Sigmoid colon (tissue), 7 donors: ENCODE results near the gene NTN5. TPM values are rescaled to one million over a fixed set of nuclear protein-coding genes. Genes with fewer than 3 reads are reported as not detected.

ENCODE experiments used
- DNase-seq: peaks from one replicate; pipeline ENCODE4 v3.0.0-alpha.2; 2019
- H3K27ac ChIP-seq, 4 donors: fragments of 200-600 bp; sonication (generic); one replicate each; pipeline ENCODE4 v1.5.1; 2016 to 2019; ENCODE audit warnings: mild to moderate bottlenecking in 1 of 4
- H3K27me3 ChIP-seq, 3 donors: fragments of 200-600 bp; sonication (generic); one replicate each; pipeline ENCODE4 v1.5.1; 2019; ENCODE audit warnings: mild to moderate bottlenecking in 1 of 3
- H3K36me3 ChIP-seq, 4 donors: fragments of 200-600 bp; sonication (generic); one replicate each; pipeline ENCODE4 v1.5.1; 2016 to 2019
- H3K4me1 ChIP-seq, 4 donors: fragments of 200-600 bp; sonication (generic); one replicate each; pipeline ENCODE4 v1.5.1; 2017 to 2019
- H3K4me3 ChIP-seq, 4 donors: fragments of 200-600 bp; sonication (generic); one replicate each; pipeline ENCODE4 v1.5.1; 2017 to 2019; ENCODE audit warnings: mild to moderate bottlenecking in 2 of 4, moderate library complexity in 1 of 4
- H3K9me3 ChIP-seq, 4 donors: fragments of 200-600 bp in 3 of 4; sonication (generic) in 3 of 4; one replicate each; pipeline versions ENCODE4 v1.5.1 to v1.6.1; 2013 to 2019
- CTCF ChIP-seq, 4 experiments: fragments of 450-650 bp in 3 of 4; fragments of 200-600 bp in 1 of 4; IDR thresholded peaks; one replicate each; pipeline ENCODE4 v1.5.1; 2016 to 2019; ENCODE audit warnings: antibody characterized with exemption in 4 of 4, mild to moderate bottlenecking in 3 of 4, moderate library complexity in 2 of 4
- EP300 ChIP-seq, 4 donors: sonication (generic); formaldehyde crosslinking; IDR thresholded peaks; one replicate each; pipeline ENCODE4 v1.6.1; 2017; ENCODE audit warnings: antibody characterized with exemption in 4 of 4
- POLR2A ChIP-seq, 2 donors: fragments of 450-650 bp; IDR thresholded peaks; one replicate each; pipeline ENCODE4 v1.6.1; 2016; ENCODE audit warnings: antibody characterized with exemption in 2 of 2, mild to moderate bottlenecking in 2 of 2, moderate library complexity in 2 of 2
- POLR2AphosphoS5 ChIP-seq, 4 donors: sonication (generic); formaldehyde crosslinking; IDR thresholded peaks; one replicate each; pipeline ENCODE4 v1.6.1; 2017; ENCODE audit warnings: antibody characterized with exemption in 4 of 4
- WGBS, 2 donors: extraction: QIAGEN DNeasy Blood & Tissue Kit; methylation state at CpG; one replicate each; pipeline ENCODE4 v1.1.7; 2013; 5-methylcytosine and 5-hydroxymethylcytosine counted together
- intact Hi-C: fragments of 100-400 bp; cut with DNase I; formaldehyde crosslinking; loops from one replicate; pipeline ENCODE4 v1.15.1; 2023
- polyA plus RNA-seq, 3 donors: library from polyadenylated mRNA; stranded (reverse); fragments of 200-250 nt; gene quantifications; one replicate each; pipeline ENCODE4 v1.2.3, GENCODE V29; 2013
- total RNA-seq, 4 donors: library from RNA; depleted of rRNA; stranded (reverse); fragments of >200 nt; gene quantifications; one replicate each; pipeline ENCODE4 v1.1.0, GENCODE V29; 2016
- donor health status: healthy with polysubstance abuse.
- donor health status: Bipolar disorder and iron deficiency.
- donor health status: healthy.

Gene NTN5
- total and polyA plus RNA-seq, 7 donors: 0.32 to 1.2 (median 0.49) TPM; not detected in 4

- H3K4me3 ChIP-seq: peak overlapping the region; percentile 54 to 89 (median 64)
- H3K9me3 ChIP-seq: no peaks in the 10 kb centered on the region
- peak; percentile 96 for DNase-seq
- peaks cover 0 to 1% (median 0%) of the 10 kb centered on the region in 4 donors for H3K36me3 ChIP-seq
- intact Hi-C loops: loop anchor here (10.0 kb wide), 2 partner anchors 327 to 837 kb away; partner anchors contain the start of genes FLT3LG and FTL
- H3K4me1 ChIP-seq: peaks cover 0 to 43% (median 30%) of the 10 kb centered on the region in 4 donors
- H3K27ac ChIP-seq: peak overlapping the region; percentile 91 to 99 (median 96)
- WGBS, 2 donors: 5 to 9% methylated on average over 29 of the region's 29 CpGs
- peak in 1 of 4 donors; percentile 9 for TF ChIP-seq EP300 (IDR thresholded peaks at IDR 0.05)
- TF ChIP-seq CTCF (IDR thresholded peaks at IDR 0.05): peak in 1 of 4 experiments; percentile 14
- peak; percentile 37 to 83 (median 62) for TF ChIP-seq POLR2AphosphoS5 (IDR thresholded peaks at IDR 0.05)
- peak; percentile 52 to 53 for TF ChIP-seq POLR2A (IDR thresholded peaks at IDR 0.05)
- no peaks in the 10 kb centered on the region for H3K27me3 ChIP-seq
Observed at GRCh38 chr19:48637948-48638830, 34.6 kb downstream of the NTN5 start.

- Histone ChIP-seq H3K27ac (peak overlapping the region; percentile 91 to 99 (median 96)), H3K9me3 (no peaks in the 10 kb centered on the region), H3K36me3 (peaks cover 0 to 8% (median 3%) of the 10 kb centered on the region in 4 donors), H3K4me3 (peak overlapping the region; percentile 54 to 89 (median 64)), H3K4me1 (peaks cover 0 to 50% (median 37%) of the 10 kb centered on the region in 4 donors), H3K27me3 (no peaks in the 10 kb centered on the region)
- DNase-seq: peak; percentile 100
- WGBS, 2 donors: 0% methylated on average over 38 of the region's 38 CpGs
- TF ChIP-seq EP300 (IDR thresholded peaks at IDR 0.05) (peak in 1 of 4 donors; percentile 74), POLR2A (IDR thresholded peaks at IDR 0.05) (no peak), POLR2AphosphoS5 (IDR thresholded peaks at IDR 0.05) (peak; percentile 66 to 92 (median 71))
- intact Hi-C loops: loop anchor here (10.0 kb wide), 2 partner anchors 327 to 837 kb away; partner anchors contain the start of genes FLT3LG and FTL
Observed at GRCh38 chr19:48637449-48637947, 35.3 kb downstream of the NTN5 start.

GRCh38 chr19:48636859-48637448 lies 35.9 kb downstream of the NTN5 start, which contains the start of gene DBP:
TSS of gene DBP (minus strand) at chr19:48637379. CDS start at chr19:48636994, 385 bp downstream.
- intact Hi-C loops: loop anchor here (10.0 kb wide), 2 partner anchors 328 to 838 kb away; partner anchors contain the start of genes FLT3LG and FTL
- peaks cover 0 to 52% (median 42%) of the 10 kb centered on the region in 4 donors for H3K4me1 ChIP-seq

More at GRCh38 chr19:48636859-48637448, 35.9 kb downstream of the NTN5 start, which contains the start of gene DBP:
- Histone ChIP-seq H3K9me3 (no peaks in the 10 kb centered on the region), H3K36me3 (peaks cover 0 to 12% (median 4%) of the 10 kb centered on the region in 4 donors), H3K4me3 (peak within 1 kb of the TSS; percentile 54 to 89 (median 64)), H3K27me3 (no peaks in the 10 kb centered on the region), H3K27ac (peak within 1 kb of the TSS; percentile 91 to 99 (median 96))
- no peak for DNase-seq
- 0 to 1% methylated on average over 40 of the region's 40 CpGs for WGBS, 2 donors
- peak in 1 of 4 experiments; percentile 15 for TF ChIP-seq CTCF (IDR thresholded peaks at IDR 0.05)
- TF ChIP-seq POLR2AphosphoS5 (IDR thresholded peaks at IDR 0.05): peak in 2 of 4 donors; percentile 85 to 89
- no peak for TF ChIP-seq EP300 (IDR thresholded peaks at IDR 0.05)
- peak; percentile 70 to 74 for TF ChIP-seq POLR2A (IDR thresholded peaks at IDR 0.05)
